Fibroblast of skin of right biceps (primary cell): ENCODE results near the gene STK10.

ENCODE experiments used
- DNase-seq: peaks from one replicate; pipeline ENCODE4 v3.0.0-alpha.2; 2013

STK10 gene

DNA sequence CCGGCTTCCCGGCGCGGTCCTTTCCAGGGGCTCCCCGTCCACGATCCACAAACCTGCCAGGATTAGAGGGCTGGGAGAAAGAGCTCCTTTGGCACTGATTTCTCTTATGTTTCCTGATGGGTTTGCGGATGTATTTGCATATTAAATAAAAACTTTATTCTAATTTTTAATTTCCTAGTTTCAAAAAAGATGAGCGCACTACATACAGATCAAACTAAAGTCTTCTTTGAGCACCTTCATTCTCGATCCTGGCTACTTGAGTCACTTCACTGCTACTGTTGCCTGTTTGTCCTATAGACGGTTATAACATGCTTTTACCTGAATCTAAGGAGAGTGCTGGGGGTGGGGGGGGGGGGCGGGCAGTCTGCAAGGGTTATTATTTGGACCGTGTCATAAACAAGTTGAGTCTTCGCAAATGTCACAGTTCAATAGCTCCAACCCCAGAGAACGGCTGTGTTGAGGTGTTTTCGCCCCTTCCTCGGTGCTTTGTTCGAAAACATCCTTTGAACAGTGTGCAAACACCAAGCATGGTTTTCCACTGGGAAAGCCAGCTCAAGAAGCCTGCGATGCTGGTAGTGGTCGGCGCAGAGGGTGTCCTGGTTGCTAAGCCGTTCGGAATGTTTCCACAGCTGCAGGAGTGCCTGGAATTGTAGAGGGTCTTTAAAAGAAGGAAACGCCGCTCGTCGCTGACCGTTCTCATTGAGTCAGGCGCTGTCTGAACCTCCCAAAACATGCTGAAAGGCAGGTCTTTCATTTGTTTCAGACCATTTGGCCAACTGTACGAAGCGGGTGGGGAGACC is 1.1 kb upstream of the STK10 start:
- peak; percentile 24 for DNase-seq

DNA sequence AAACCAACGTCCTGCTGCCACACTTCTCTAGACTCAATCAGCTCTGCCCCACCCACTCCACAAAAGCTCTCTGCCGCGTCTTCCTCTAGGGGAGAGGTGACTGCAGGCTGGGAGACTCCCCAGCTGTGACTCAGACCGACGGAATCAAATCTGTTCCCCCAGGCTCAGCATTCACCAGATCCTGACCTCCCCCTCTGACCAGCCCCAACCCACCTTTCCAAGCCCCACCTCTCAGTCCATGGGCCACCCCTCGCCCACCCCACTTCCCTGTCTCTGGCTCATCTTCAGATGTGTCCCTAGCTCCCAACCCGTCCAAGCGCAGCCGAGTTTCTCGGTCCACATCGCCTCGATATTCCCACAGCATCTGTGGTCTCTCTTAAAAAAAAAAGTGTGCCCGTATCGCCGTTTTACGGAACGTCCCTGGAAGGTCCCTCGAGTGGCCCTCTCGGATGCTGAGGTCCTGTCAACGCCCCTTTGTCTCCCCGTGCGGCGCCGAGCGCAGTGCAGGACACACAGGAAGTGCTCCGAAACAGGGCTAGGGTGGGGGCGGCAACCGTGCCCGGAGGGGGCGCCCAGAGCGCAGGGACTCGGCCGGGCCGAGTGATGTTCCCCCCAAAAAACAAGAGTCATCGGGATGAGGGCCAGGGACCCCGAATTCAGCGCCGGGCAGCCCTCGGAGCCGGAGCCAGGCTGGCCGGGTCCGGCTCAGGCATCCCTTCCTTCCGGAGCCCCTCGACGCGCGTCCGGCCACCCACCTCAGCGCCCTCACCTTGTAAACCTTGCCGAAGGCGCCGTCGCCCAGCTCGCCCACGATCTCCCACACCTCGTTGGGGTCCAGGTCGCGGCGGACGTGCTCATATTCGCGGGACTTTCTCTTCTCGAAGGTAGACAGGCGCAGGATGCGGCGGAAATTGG is 649 bp downstream of the STK10 start:
- DNase-seq, result peak; percentile 82

DNA sequence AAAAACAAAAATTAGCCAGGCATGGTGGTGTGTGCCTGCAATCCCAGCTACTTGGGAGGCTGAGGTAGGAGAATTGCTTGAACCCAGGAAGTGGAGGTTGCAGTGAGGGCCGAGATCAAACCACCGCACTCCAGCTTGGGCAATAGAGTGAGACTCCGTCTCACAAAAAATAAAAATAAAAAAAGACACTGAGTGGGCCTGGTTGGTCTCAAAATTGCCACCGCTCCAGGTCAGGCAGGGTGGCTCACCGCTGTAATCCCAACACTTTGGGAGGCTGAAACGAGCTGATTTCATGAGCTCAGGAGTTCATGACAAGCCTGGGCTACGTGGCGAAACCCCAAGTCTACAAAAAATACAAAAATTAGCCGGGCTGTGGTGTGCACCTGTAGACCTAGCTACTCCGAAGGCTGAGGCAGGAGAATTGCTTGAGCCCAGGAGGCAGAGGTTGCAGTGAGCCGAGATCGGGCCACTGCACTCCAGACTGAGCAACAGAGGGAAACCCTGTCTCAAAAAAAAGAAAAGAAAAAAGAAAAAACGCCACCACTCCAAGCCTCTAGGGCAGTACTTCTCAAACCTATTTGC is 1.8 kb downstream of the STK10 start:
- no peak for DNase-seq

DNA sequence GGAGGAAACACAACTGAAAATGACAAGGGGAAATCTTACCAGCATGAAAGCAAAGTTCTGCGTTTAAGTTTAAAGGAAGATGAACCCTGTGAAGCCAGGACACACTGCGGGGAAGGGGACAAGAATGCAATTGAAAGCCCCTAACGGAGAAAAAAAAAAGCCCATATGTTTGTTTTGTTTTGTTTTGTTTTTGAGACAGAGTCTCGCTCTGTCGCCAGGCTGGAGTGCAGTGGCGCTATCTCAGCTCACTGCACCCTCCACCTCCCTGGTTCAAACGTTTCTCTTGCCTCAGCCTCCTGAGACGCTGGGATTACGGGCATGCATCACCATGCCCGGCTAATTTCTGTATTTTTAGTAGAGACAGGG is 2.9 kb downstream of the STK10 start:
- no peak for DNase-seq

DNA sequence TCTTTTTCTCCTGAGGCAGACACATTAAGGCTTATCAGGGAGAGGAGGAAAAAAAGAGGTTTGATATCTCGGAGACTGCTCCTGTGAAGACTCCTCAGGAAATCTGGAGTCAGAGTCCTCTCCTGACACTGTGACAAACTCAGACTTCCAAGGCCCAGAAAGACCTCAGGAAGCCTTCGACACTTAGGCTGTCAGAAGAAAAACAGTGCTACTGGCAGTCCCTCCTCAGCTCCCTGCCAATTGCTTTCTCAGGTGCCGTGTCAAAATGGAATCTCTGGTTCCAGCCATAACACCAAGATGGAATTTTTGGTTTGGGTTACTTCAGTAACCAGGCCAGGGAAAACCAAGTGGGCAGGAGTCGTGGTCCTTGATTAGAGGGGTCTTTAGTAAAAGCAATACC is 4.1 kb downstream of the STK10 start:
- DNase-seq, result no peak

DNA sequence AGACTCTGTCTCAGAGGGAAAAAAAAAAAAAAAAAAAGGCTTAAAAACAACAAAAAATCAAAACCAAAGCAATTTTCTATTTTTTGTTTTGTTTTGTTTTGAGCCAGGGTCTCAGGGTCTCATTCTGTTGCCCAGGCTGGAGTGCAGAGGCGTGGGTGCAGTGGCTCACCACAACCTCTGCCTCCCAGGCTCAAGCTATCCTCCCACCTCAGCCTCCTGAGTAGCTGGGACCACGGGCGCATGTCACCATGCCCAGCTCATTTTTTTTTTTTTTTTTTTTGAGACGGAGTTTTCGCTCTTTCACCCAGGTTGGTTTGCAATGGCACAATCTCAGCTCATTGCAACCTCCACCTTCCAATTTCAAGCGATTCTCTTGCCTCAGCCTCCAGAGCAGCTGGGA is 5.7 kb downstream of the STK10 start:
- no peak for DNase-seq

DNA sequence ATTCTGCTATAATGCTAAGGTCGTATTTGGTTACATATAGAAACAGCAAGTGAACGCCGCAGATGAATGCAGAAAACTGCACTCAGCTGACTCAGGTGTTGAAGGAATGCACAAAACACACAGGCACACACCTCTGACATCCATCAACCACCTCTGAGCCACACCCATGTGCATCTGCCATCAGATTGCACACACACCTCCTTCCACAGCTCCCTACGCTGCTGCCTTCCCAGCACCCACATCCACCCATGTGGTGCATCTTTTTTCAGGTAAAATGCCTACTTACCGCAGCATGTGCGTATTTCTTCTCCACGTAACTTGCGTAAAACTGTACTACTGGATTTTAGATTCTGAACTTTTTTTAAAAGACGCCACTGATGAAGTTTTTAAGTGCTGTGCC is 7.1 kb downstream of the STK10 start:
- no peak for DNase-seq

DNA sequence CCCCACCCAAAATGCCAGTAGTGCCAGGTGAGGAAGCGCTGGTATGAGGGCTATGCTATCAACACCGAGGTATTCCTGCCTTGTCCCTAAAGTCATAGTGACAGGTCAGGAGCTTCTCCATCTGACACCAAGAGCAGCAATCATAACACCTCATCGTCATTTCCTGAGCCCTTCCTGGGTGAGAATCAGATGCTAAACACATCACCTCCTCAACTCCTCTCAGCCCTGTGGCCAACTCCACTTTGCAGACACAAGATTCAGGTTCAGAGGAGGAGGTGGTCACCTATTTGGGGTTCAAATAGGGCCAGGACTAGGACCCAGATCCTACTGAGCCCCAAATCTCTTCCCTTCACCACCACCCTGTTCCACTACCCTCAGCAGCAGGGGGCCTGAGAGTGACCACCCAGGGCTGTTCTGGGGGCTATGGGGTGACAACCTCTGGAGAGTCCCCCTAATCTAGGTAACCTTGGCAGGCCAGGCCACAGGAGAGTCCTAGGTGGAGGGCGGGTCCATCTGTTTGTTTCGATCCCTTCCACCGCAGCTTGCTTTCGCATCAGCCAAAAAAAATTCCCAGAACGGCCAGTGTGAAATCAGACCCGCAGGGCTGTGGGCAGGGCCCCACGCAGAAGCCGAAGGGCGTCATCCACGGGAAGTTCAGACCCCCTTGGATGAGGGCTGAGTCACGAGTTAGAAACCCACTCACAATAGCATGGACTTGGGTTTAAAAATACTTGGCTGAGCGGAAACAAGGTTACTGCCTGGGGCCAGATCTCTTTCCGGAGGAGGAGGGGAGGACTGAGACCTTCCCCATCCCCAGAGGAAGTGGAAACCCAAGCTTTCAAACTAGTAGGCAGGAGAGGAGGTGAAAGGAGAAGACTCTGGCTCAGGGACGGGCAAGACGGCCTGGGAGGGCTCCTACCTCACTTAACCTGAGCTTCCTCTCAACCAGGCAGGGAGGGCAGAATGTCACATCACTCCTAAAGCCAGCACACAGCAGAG is 8.7 kb downstream of the STK10 start:
- peak; percentile 31 for DNase-seq

DNA sequence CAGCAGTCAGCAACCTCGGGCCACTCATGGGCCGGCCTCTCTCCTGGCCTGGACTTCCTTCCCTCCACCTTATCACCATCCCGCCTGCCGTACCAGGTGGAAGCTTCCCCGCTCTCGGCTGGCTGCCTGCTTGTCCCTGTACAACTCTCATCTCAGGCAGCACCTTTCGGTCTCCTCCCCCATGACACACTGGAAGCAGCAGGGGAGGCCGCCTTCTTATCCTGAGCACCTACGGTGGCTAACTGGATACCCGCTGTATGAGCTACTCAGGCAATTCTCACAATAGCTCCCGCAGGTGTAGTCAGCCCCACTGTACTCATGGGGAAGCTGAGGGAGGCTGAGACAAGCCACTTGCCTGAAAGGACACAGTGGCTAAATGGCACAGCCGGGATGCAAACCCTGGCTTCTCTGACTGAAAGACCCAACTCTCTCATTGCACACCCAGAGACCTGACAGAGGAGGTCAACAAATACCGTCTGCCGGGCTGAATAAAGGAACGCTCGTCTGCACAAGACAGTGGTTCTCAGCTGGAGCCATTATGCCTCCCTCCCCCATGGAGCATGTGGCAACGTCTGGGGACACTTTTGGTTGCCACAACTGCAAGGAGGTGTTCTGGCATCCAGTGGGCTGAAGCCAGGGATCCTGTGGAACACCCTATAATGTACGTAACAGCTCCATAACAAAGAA is 9.6 kb downstream of the STK10 start:
- DNase-seq, result no peak

DNA sequence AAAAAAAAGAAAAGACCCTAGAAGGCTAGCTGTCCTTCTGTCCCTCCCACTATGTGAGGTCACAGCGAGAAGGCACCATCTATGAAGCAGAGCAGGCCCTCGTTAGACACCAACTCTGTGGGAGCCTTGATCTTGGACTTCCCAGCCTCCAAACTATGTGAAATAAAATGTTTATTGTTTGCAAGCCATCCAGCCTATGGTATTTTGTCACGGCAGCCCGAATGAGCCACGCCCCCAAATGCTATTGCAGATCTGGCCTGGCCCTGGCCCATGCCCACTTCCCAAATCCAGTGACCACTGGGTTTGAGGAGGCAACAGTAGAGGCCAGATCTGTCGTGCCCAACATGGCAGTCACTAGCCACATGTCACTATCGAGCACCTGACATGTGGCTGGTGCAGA is 10.8 kb downstream of the STK10 start:
- no peak for DNase-seq

DNA sequence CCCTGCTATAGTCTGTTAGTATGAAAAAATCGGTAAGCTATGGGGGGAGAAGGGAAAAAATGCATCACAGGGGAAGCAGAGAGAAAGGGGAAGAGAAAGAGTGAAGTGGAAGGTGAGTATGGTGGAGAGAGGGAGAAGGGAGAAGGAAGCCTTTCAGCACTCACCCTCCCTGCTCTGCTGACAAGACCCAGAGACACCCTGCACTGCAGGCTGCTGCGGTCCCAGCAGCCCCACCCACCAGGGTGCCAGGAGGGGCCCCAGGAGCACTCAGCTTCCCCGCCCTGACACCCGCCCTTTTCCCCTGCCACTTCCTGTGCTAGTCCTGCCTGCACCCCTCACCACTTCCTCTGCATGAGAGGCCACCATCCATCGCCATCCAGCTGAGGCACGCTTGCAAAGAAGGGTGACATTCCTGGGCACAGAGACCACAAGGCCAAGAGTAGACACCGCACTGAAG is 12.7 kb downstream of the STK10 start:
- no peak for DNase-seq

DNA sequence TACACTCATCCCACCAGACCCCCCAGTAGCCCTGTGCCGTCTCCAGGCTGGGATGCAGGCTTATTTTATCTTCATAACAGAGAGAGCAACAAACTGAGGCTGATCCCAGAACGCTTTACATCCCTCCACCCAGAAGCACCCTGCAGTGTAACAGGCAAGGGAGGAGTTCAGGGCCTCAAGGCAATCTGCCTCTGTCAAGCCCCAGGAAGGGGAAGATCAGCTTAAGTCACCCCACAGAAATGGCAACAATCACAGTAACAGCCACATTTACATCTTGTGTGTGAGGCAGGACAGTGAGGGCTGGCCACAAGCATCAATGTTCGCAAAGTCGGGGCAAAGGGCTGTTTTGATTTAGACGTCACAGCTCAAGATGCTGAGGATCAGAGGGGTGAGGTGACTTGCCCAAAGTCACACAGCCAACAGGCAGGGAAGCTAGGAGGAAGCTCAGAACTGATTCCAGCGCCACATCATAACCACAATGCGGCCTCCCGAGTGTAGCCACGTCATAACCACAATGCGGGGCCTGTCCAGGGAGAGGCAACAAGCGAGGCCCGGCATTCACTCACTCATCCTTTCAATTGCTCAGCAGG is 14.4 kb downstream of the STK10 start:
- DNase-seq, result peak; percentile 77

DNA sequence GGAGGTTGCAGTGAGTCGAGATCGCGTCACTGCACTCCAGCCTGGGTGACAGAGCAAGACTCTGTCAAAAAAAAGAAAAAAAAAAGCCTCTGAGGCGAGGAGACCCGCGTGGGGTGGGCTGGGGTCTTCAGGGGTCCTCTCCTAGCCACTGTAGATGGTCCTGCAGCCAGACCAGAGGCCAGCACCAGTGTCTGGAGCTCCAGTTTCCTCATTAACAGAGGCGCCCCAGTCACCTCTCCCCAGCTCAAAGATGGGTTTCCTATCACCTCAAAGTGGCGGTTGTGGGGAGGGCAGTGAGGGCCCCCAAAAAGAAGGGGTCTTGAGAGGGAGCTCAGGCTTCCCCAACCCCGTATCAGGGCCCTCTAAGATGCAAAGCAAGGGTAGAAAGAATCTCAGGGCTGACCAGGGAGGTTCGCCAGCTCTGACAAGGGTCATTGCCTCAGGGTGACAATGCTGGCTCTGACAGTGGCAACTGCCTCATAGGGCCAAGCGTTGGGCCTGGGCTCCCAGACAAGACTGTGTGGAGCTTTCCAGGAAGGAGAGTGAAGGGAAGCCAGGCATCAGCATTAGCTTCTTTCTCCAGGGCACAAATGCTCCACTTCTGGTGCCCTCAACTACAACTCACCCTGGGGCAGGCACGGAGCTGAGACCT is 15.0 kb downstream of the STK10 start:
- no peak for DNase-seq

DNA sequence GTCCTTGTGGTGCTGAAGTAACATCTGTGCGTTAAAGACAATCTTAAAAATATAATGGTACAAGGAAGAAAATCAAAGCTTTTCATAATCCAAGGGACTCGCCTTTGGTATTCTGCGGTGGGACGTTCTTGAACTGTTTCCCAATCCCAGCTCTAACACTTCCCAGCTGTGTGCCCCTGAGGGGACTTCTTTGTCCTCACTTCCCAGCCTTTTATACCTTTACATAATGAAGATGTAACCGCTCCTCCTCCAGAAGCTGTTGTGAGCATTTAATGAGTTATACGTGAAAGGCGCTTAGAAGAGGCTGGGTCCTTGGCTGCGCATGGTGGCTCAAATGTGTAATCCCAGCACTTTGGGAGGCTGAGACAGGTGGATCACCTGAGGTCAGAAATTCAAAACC is 16.9 kb downstream of the STK10 start:
- no peak for DNase-seq

DNA sequence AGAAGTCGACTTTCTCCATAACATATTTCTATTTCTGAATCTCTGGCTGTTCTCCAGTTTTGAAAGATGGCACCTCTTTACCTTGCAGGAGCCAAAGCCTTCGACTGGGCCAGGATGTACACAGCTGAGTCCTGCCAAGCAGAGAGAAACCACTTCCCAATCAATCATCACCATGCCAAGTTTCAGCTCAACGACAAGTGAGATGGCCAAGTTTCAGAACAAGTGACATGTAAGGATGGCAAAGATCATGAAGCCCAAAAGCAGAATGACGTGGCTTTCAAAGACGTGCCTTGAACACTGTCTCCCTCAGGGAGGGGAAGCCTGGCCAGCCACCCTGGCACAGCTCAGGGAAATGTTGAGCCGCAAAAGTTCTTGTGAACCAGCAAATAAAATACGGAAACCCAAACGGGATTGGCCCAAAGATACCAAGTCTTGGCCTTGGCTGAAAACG is 17.7 kb downstream of the STK10 start:
- DNase-seq, result no peak

DNA sequence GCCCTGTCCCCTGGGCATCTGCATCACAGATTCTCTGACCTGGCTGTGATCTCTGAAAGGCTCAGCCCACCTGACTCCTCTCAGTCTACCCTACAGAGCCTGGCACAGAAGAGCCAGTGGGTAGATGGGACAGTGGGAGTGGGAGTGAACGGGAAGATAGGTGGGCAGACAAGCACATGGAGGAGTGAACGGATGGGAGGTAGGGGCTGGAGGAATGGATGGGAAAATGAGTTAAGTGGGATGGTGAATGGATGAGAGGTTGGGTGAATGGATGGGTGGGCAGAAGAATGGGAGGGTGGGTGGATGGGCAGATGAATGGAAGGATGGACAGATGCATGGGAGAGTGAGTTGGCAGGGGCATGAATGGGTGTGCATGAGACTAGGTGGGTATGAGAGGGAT is 18.8 kb downstream of the STK10 start:
- DNase-seq, result no peak

DNA sequence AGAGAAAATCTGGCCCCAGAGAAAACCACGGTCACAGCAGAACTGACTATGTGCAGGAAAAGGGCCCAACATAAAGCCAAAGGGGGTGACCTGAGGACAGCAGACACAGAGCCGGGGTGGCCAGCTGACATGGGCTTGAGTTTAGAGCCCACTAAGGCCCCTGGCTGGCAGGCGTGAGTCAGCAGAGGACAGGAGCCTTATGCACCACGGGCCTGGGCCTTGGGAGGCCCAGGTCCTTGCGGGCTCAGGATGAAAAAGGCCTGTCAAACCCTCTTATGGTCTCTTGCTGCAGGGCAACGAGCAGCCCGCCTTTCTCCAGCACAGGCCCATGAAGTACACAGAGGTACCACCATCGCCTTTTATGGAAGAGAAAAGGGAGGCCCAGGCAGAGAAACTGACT is 19.7 kb downstream of the STK10 start:
- no peak for DNase-seq

DNA sequence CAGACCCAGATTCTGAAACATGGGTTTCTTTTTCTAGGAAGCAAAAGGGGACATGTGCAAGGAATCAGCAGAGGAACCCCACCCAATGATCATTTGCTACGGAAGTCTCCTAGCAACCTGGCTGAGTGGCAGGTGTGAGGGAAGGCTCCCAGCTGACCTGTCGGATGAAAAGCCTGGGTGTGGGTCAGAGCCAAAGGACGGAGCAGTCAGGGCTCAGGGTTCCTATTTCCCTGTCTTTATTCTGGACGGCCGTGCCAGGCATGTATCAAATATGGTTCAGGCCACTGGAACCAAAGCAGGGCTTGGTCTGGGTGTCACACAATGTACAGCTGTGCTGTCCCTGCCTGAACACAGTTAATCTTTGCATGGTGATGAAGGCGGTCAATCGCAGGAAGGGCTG is 20.1 kb downstream of the STK10 start:
- no peak for DNase-seq

DNA sequence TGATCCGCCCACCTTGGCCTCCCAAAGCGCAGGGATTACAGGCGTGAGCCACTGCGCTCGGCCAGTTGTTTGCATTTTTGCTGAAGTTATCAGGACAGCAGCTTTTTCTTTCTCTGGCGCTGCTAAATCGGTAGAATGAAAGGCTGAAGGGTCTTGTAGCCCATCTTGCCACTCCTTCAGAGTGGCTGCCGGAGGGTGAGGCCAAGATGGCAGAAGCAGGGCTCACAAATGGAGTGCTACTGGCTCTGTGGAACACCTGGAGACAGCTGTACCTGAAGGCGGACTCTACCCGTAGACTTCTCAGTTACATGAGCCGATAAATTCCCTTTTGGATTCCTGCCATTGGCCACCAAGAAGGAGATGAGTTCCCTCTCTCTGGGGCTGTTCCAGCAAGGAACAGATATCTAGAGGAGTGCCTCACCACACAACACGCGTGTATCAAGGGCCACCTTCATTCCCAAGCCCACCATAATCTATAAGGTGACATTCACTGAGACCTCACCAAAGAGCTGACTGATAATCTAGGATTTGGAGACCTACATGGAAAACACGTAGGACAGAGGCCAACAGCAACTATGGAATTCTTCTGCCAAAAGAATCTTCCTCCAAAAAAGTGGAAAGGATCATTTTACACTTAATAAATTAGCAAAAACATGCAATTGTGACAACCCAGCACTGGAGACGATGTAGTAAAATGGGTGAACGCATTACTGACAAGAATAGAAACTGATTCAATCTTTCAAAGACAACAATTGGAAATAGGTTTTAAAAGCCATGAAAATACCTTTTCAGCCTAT is 21.8 kb downstream of the STK10 start:
- DNase-seq, result no peak

DNA sequence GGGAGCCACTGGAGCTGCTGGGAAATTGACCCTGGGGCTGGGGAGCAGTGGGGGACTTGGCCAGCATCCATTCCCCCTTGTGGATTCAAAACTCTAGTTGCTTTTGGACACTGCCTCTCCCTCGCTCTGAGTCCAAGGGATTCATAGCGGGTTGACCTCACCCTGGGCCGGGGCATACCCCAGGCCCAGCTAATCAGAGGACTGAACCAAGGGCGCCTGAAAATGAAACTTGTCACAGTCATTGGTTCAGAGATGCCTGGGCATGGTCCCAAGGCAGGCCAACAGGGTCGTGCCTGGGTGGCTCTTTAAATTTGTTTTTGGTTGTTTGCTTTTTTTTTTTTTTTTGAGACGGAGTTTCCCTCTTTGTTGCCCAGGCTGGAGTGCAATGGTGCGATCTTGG is 22.6 kb downstream of the STK10 start:
- DNase-seq, result no peak
